Cardiac muscle cell (in vitro differentiated cells and primary cell): Measurements from ENCODE around the gene PCGF3. TPM values are rescaled to one million over a fixed set of nuclear protein-coding genes. Genes with fewer than 3 reads are reported as not detected.
"Not testable (repeated sequence)": the region's sequence is repeated elsewhere in the genome, so short reads cannot be mapped to it uniquely, and the experiment has no call there.

Source experiments
- DNase-seq, 2 donors: peaks; one replicate each; pipeline versions ENCODE4 v3.0.0 to v3.0.0-alpha.2; 2010 to 2017; ENCODE audit warnings: low read depth in 1 of 2, low spot score in 1 of 2
- H3K27ac ChIP-seq: fragments of 200-600 bp; sonication (generic); 2 replicates; pipeline ENCODE4 v1.5.1; 2016
- H3K27me3 ChIP-seq: fragments of 200-600 bp; sonication (generic); 2 replicates; pipeline ENCODE4 v1.6.0; 2016; ENCODE audit warnings: control low read depth
- H3K36me3 ChIP-seq: fragments of 200-600 bp; sonication (generic); 2 replicates; pipeline ENCODE4 v1.5.1; 2016; ENCODE audit warnings: control low read depth
- H3K4me1 ChIP-seq: fragments of 200-600 bp; sonication (generic); 2 replicates; pipeline ENCODE4 v1.8.1; 2017; ENCODE audit warnings: low read depth, mild to moderate bottlenecking, mixed run types
- H3K4me3 ChIP-seq: fragments of 200-600 bp; sonication (generic); 2 replicates; pipeline ENCODE4 v1.5.1; 2016; ENCODE audit warnings: mild to moderate bottlenecking
- H3K9me3 ChIP-seq: fragments of 200-600 bp; sonication (generic); 2 replicates; pipeline ENCODE4 v1.5.1; 2017; ENCODE audit warnings: low read depth, mild to moderate bottlenecking, control low read depth
- CTCF ChIP-seq: IDR thresholded peaks from 2 replicates; pipeline ENCODE4 v1.5.1; 2012; ENCODE audit warnings: low read depth, mild to moderate bottlenecking, low read length
- polyA plus RNA-seq: library from polyadenylated mRNA; unstranded; fragments of >200 nt; fragmentation: Nextera tagmentation; extraction: Ambion mirVana; gene quantifications from 2 replicates; pipeline ENCODE4 v1.2.1, GENCODE V29; 2016
- total RNA-seq: library from RNA; depleted of rRNA; stranded (reverse); fragments of >200 nt; gene quantifications from 2 replicates; pipeline ENCODE4 v1.2.3, GENCODE V29; 2016

Gene PCGF3
- total and polyA plus RNA-seq, 2 experiments from 2014 or later, result 32.8 to 118 TPM

GRCh38 chr4:734075-734474 lies 28.4 kb downstream of the PCGF3 start:
- DNase-seq, result no peak
- Histone ChIP-seq H3K36me3 (peaks cover 36% of the 10 kb centered on the region), H3K4me1 (no peaks in the 10 kb centered on the region), H3K9me3 (no peaks in the 10 kb centered on the region), H3K27ac (no peak overlapping the region), H3K27me3 (no peaks in the 10 kb centered on the region), H3K4me3 (no peak overlapping the region)
- no peak for TF ChIP-seq CTCF

- Histone ChIP-seq H3K36me3 (peaks cover 43% of the 10 kb centered on the region), H3K9me3 (no peaks in the 10 kb centered on the region), H3K4me3 (no peak overlapping the region), H3K27me3 (no peaks in the 10 kb centered on the region), H3K27ac (no peak overlapping the region), H3K4me1 (no peaks in the 10 kb centered on the region)
- DNase-seq, result no peak
- no peak for TF ChIP-seq CTCF
Observed at GRCh38 chr4:734951-735350, 29.3 kb downstream of the PCGF3 start.

DNA sequence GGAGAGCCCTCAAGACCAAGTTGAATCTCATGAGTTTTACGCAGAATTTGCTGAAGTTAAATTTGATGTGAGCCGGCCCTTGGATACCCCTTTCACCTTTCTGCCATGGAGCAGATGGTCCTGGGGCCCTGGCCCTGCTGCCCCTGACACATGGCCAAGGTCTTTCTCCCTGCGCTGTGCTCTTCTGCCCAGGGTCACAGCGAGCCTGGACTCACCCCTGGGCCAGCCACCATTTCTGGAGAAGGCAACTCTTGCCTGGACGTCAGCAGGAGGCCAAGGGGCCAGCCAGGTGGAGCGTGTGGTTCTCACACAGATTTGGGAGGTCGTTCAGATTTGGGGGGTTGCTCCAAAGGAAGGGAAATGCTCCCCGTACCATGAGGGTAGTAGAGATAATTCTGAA lies 30.0 kb downstream of the PCGF3 start:
- H3K9me3 ChIP-seq, result no peaks in the 10 kb centered on the region
- H3K27ac ChIP-seq, result no peak overlapping the region
- no peaks in the 10 kb centered on the region for H3K4me1 ChIP-seq
- DNase-seq, result no peak
- H3K4me3 ChIP-seq, result no peak overlapping the region
- H3K27me3 ChIP-seq, result no peaks in the 10 kb centered on the region
- no peak for TF ChIP-seq CTCF
- H3K36me3 ChIP-seq, result peaks cover 43% of the 10 kb centered on the region

GRCh38 chr4:736561-736960 lies 30.9 kb downstream of the PCGF3 start:
- H3K4me3 ChIP-seq, H3K9me3 ChIP-seq, H3K27me3 ChIP-seq, H3K27ac ChIP-seq, H3K4me1 ChIP-seq, DNase-seq: not testable (repeated sequence)
- H3K36me3 ChIP-seq, result peaks cover 43% of the 10 kb centered on the region

GRCh38 chr4:738781-739280 lies 33.2 kb downstream of the PCGF3 start:
- peaks cover 43% of the 10 kb centered on the region for H3K36me3 ChIP-seq
- H3K27ac ChIP-seq, result no peak overlapping the region
- H3K27me3 ChIP-seq, result no peaks in the 10 kb centered on the region
- no peaks in the 10 kb centered on the region for H3K4me1 ChIP-seq
- no peak for DNase-seq
- H3K4me3 ChIP-seq, result no peak overlapping the region
- TF ChIP-seq CTCF, result no peak
- no peaks in the 10 kb centered on the region for H3K9me3 ChIP-seq

DNA sequence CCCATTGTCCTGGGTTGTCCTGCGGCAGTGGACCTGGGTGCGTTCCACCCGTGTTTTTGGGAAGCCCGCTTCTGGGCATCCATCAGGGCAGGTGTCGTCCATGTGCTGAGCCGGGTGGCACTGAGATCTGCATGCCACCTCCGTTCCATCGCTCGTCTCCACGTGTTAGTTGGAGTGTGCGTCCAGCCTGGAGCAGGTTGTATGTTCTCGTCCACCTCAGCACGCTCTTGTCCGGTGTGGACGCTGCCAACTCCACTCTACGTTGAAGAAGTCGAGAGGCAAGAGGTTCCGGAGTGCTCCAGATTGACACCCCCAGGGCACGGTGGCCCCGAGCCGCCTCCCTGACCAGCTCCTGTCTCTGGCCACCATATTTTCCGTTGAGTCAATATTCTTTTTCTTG lies 33.9 kb downstream of the PCGF3 start:
- no peaks in the 10 kb centered on the region for H3K4me1 ChIP-seq
- no peak for DNase-seq
- H3K27me3 ChIP-seq, result no peaks in the 10 kb centered on the region
- H3K27ac ChIP-seq, result no peak overlapping the region
- no peaks in the 10 kb centered on the region for H3K9me3 ChIP-seq
- H3K36me3 ChIP-seq, result peaks cover 36% of the 10 kb centered on the region
- no peak overlapping the region for H3K4me3 ChIP-seq
- no peak for TF ChIP-seq CTCF
